ENCODE results near the gene ZGPAT. TPM values are rescaled to one million over a fixed set of nuclear protein-coding genes. Genes with fewer than 3 reads are reported as not detected.

Gene ZGPAT
- total RNA-seq, 6 experiments from 2014 or later = 18.7 to 68.9 (median 31.9) TPM

GRCh38 chr20:63690898-63691710 is 16.7 kb upstream of the ZGPAT start:
- Histone ChIP-seq H3K4me1 (no peaks in the 10 kb centered on the region), H3K27me3 (no peaks in the 10 kb centered on the region), H3K4me3 (no peak overlapping the region), H3K27ac (no peak overlapping the region), H3K36me3 (no peaks in the 10 kb centered on the region), H3K9me3 (no peaks in the 10 kb centered on the region)
- TF ChIP-seq POLR2A (IDR thresholded peaks at IDR 0.05) = no peak
- no CpG with 5 or more reads among the region's 24 CpGs for WGBS (ENCODE audit: insufficient coverage, low coverage, low lambda C conversion rate, missing lambda C conversion rate)
- ATAC-seq (no peak), DNase-seq (peak in 2 of 3 donors; percentile 23 to 56)
- intact Hi-C loops (cut with DNase I) = no loop called here

- no CpG with 5 or more reads among the region's 21 CpGs for WGBS (ENCODE audit: insufficient coverage, low coverage, low lambda C conversion rate, missing lambda C conversion rate)
- intact Hi-C loops (cut with DNase I) = no loop called here
- DNase-seq (peak in 2 of 3 donors; percentile 23 to 51), ATAC-seq (no peak)
- H3K9me3 ChIP-seq = no peaks in the 10 kb centered on the region
- no peak overlapping the region for H3K27ac ChIP-seq
- H3K4me1 ChIP-seq = peaks cover 0 to 6% (median 2%) of the 10 kb centered on the region in 4 donors
- TF ChIP-seq POLR2A (IDR thresholded peaks at IDR 0.05) = no peak
- TF ChIP-seq CTCF (IDR thresholded peaks at IDR 0.05) = no peak
- H3K36me3 ChIP-seq = no peaks in the 10 kb centered on the region
- no peak overlapping the region for H3K4me3 ChIP-seq
- H3K27me3 ChIP-seq = no peaks in the 10 kb centered on the region
Observed at GRCh38 chr20:63691711-63692435, 16.0 kb upstream of the ZGPAT start.

GRCh38 chr20:63692436-63693082 is 15.3 kb upstream of the ZGPAT start:
- no peaks in the 10 kb centered on the region for H3K27me3 ChIP-seq
- no peak overlapping the region for H3K27ac ChIP-seq
- no peaks in the 10 kb centered on the region for H3K9me3 ChIP-seq
- H3K36me3 ChIP-seq = no peaks in the 10 kb centered on the region
- TF ChIP-seq CTCF (IDR thresholded peaks at IDR 0.05) = no peak
- no peak for TF ChIP-seq POLR2A (IDR thresholded peaks at IDR 0.05)
- no peak overlapping the region for H3K4me3 ChIP-seq
- peaks cover 0 to 13% (median 5%) of the 10 kb centered on the region in 4 donors for H3K4me1 ChIP-seq
- peak in 1 of 3 donors; percentile 57 for DNase-seq
- intact Hi-C loops (cut with DNase I) = no loop called here
- peak in 1 of 4 donors; percentile 9 for ATAC-seq
- 92% methylated on average over 2 of the region's 20 CpGs for WGBS (ENCODE audit: insufficient coverage, low coverage, low lambda C conversion rate, missing lambda C conversion rate)

- Histone ChIP-seq H3K27me3 (no peaks in the 10 kb centered on the region), H3K9me3 (no peaks in the 10 kb centered on the region), H3K4me1 (peaks cover 0 to 14% (median 5%) of the 10 kb centered on the region in 4 donors), H3K4me3 (no peak overlapping the region), H3K36me3 (no peaks in the 10 kb centered on the region), H3K27ac (no peak overlapping the region)
- 100% methylated on average over 1 of the region's 10 CpGs for WGBS (ENCODE audit: insufficient coverage, low coverage, low lambda C conversion rate, missing lambda C conversion rate)
- ATAC-seq = no peak
- intact Hi-C loops (cut with DNase I) = no loop called here
- no peak for TF ChIP-seq POLR2A (IDR thresholded peaks at IDR 0.05)
- TF ChIP-seq CTCF (IDR thresholded peaks at IDR 0.05) = no peak
- peak in 1 of 3 donors; percentile 56 for DNase-seq
Observed at GRCh38 chr20:63693083-63693732, 14.6 kb upstream of the ZGPAT start.

All from right lobe of liver (tissue), 6 donors.